H1 (cell line): Measurements from ENCODE around the gene MIPOL1. TPM values are rescaled to one million over a fixed set of nuclear protein-coding genes. Genes with fewer than 3 reads are reported as not detected.
A peak's percentile ranks its signal among the peaks of the same experiment; 100 is the strongest.

ENCODE experiments used
- CTCF ChIA-PET: fragments of 300-600 bp; sonication (Branson Sonifier 250); formaldehyde crosslinking; loops from one replicate; lab custom pipeline; 2021; ENCODE audit not compliant: partially characterized antibody; lab: Charles Lee
- POLR2A ChIA-PET: fragments of 300-600 bp; sonication (Branson Sonifier 250); formaldehyde crosslinking; loops from one replicate; lab custom pipeline; 2021; ENCODE audit warnings: inconsistent platforms; ENCODE audit not compliant: partially characterized antibody; lab: Charles Lee
- DNase-seq, 2 experiments: peaks; one replicate each; pipeline versions ENCODE4 v3.0.0 to v3.0.0-alpha.2; 2010 to 2022; ENCODE audit warnings: low spot score in 2 of 2, low read depth in 1 of 2, mixed read lengths in 1 of 2
- FAIRE-seq: peaks from 2 replicates; lab custom pipeline; 2011; peaks lifted over from hg19 to GRCh38; lab: Jason Lieb, UNC
- H2AFZ ChIP-seq: 2 replicates; pipeline ENCODE4 v1.8.1; 2012; ENCODE audit warnings: low read length, inconsistent platforms
- H2AK5ac ChIP-seq: 2 replicates; pipeline ENCODE4 v1.6.1; 2013; ENCODE audit warnings: low read depth, low read length
- H2BK120ac ChIP-seq: replicated peaks from 2 replicates; pipeline ENCODE3; 2013; ENCODE audit warnings: low read depth, low read length, inconsistent platforms
- H2BK12ac ChIP-seq: 2 replicates; pipeline ENCODE4 v1.6.1; 2013; ENCODE audit warnings: low read depth, low read length
- H2BK15ac ChIP-seq: 2 replicates; pipeline ENCODE4 v1.6.1; 2013; ENCODE audit warnings: low read length
- H2BK20ac ChIP-seq: 2 replicates; pipeline ENCODE4 v1.6.1; 2013; ENCODE audit warnings: low read length
- H2BK5ac ChIP-seq: 2 replicates; pipeline ENCODE4 v1.6.1; 2013; ENCODE audit warnings: low read depth, low read length
- H3K14ac ChIP-seq: 2 replicates; pipeline ENCODE4 v1.6.1; 2013; ENCODE audit warnings: inconsistent platforms; ENCODE audit not compliant: insufficient read length
- H3K18ac ChIP-seq: 2 replicates; pipeline ENCODE4 v1.6.1; 2013; ENCODE audit warnings: low read length; ENCODE audit errors: extremely low read depth
- H3K23ac ChIP-seq: 2 replicates; pipeline ENCODE4 v1.6.1; 2013; ENCODE audit warnings: inconsistent platforms; ENCODE audit not compliant: insufficient read length
- H3K23me2 ChIP-seq: 2 replicates; pipeline ENCODE4 v1.6.1; 2013; ENCODE audit warnings: low read depth, low read length
- H3K27ac ChIP-seq: 2 replicates; pipeline ENCODE4 v1.6.1; 2011; ENCODE audit warnings: low read depth, low read length, inconsistent platforms
- H3K27me3 ChIP-seq, 4 experiments: replicated peaks in 1 of 4; 1 replicate in 1 of 4; 2 replicates in 3 of 4; pipeline versions ENCODE4 v1.6.1 to v1.8.1; 2011 to 2013; ENCODE audit warnings: low read length in 3 of 4, mild to moderate bottlenecking in 3 of 4, inconsistent platforms in 2 of 4, mixed read lengths in 2 of 4, moderate library complexity in 1 of 4; ENCODE audit not compliant: control insufficient read depth in 3 of 4, insufficient read depth in 3 of 4; ENCODE audit errors: extremely low read depth in 1 of 4
- H3K36me3 ChIP-seq, 4 experiments: 2 replicates each; pipeline versions ENCODE4 v1.6.1 to v1.8.1; 2011 to 2013; ENCODE audit warnings: mild to moderate bottlenecking in 4 of 4, low read length in 3 of 4, moderate library complexity in 2 of 4, control low read depth in 1 of 4, inconsistent platforms in 1 of 4; ENCODE audit not compliant: insufficient read depth in 4 of 4, control insufficient read depth in 2 of 4
- H3K4ac ChIP-seq: replicated peaks from 2 replicates; pipeline ENCODE3; 2013; ENCODE audit warnings: low read length, low read depth, mixed read lengths, inconsistent platforms; ENCODE audit not compliant: insufficient read length
- H3K4me1 ChIP-seq, 4 experiments: replicated peaks in 1 of 4; 1 replicate in 1 of 4; 2 replicates in 3 of 4; pipeline versions ENCODE4 v1.6.1 to v1.8.1; 2011 to 2013; ENCODE audit warnings: low read length in 3 of 4, inconsistent platforms in 2 of 4, mixed read lengths in 1 of 4; ENCODE audit not compliant: insufficient read depth in 4 of 4, control insufficient read depth in 3 of 4
- H3K4me2 ChIP-seq, 2 experiments: 2 replicates each; pipeline versions ENCODE4 v1.6.1 to v1.8.1; 2011 to 2013; ENCODE audit warnings: low read depth in 2 of 2, low read length in 2 of 2, control low read depth in 1 of 2, inconsistent platforms in 1 of 2, mild to moderate bottlenecking in 1 of 2; ENCODE audit not compliant: insufficient read depth in 1 of 2
- H3K4me3 ChIP-seq, 4 experiments: fragments of 200-600, 300-600 bp in 1 of 4; sonication (generic), shearing (Covaris generic), sonication (Bioruptor Twin) in 1 of 4; 2 replicates each; pipeline versions ENCODE4 v1.5.1 to v1.8.1; 2011 to 2016; ENCODE audit warnings: low read length in 4 of 4, low read depth in 3 of 4, control low read depth in 2 of 4, inconsistent platforms in 2 of 4, mild to moderate bottlenecking in 2 of 4, mixed read lengths in 1 of 4, moderate library complexity in 1 of 4; ENCODE audit not compliant: insufficient read depth in 2 of 4; ENCODE audit errors: extremely low read depth in 1 of 4
- H3K56ac ChIP-seq: replicated peaks from 2 replicates; pipeline ENCODE3; 2013; ENCODE audit warnings: low read depth, mild to moderate bottlenecking, mixed read lengths, low read length, inconsistent platforms; ENCODE audit not compliant: insufficient read length
- H3K79me1 ChIP-seq: 2 replicates; pipeline ENCODE4 v1.6.1; 2013; ENCODE audit warnings: low read depth, low read length, control low read depth
- H3K79me2 ChIP-seq, 2 experiments: 2 replicates each; pipeline versions ENCODE4 v1.6.1 to v1.8.1; 2012 to 2013; ENCODE audit warnings: low read length in 2 of 2, mild to moderate bottlenecking in 2 of 2, inconsistent platforms in 1 of 2; ENCODE audit not compliant: insufficient read depth in 2 of 2, control insufficient read depth in 1 of 2
- H3K9ac ChIP-seq, 4 experiments: replicated peaks in 1 of 4; 1 replicate in 1 of 4; 2 replicates in 3 of 4; pipeline versions ENCODE4 v1.6.1 to v1.8.1; 2011 to 2013; ENCODE audit warnings: low read depth in 3 of 4, low read length in 3 of 4, control low read depth in 2 of 4, mild to moderate bottlenecking in 2 of 4, moderate library complexity in 2 of 4, inconsistent platforms in 1 of 4; ENCODE audit errors: extremely low read depth in 1 of 4
- H3K9me3 ChIP-seq, 2 experiments: 2 replicates each; pipeline versions ENCODE4 v1.6.1 to v1.8.1; 2012 to 2013; ENCODE audit warnings: mild to moderate bottlenecking in 2 of 2, moderate library complexity in 2 of 2, control low read depth in 1 of 2, inconsistent platforms in 1 of 2, low read depth in 1 of 2, low read length in 1 of 2, mixed read lengths in 1 of 2; ENCODE audit not compliant: insufficient read depth in 2 of 2
- H4K20me1 ChIP-seq, 2 experiments: replicated peaks in 1 of 2; 2 replicates each; pipeline versions ENCODE3 to v1.8.1; 2011 to 2013; ENCODE audit warnings: inconsistent platforms in 2 of 2, low read length in 2 of 2, mild to moderate bottlenecking in 1 of 2; ENCODE audit not compliant: insufficient read depth in 2 of 2, control insufficient read depth in 1 of 2
- H4K5ac ChIP-seq: 2 replicates; pipeline ENCODE4 v1.6.1; 2013; ENCODE audit warnings: low read length, low read depth, mixed read lengths, inconsistent platforms; ENCODE audit not compliant: insufficient read length
- H4K8ac ChIP-seq: 2 replicates; pipeline ENCODE4 v1.8.0; 2013; ENCODE audit warnings: mild to moderate bottlenecking, moderate library complexity, low read length, inconsistent platforms; ENCODE audit not compliant: insufficient read depth; ENCODE audit errors: extremely low read depth
- H4K91ac ChIP-seq: replicated peaks from 2 replicates; pipeline ENCODE3; 2013; ENCODE audit warnings: low read length, mixed read lengths, inconsistent platforms; ENCODE audit not compliant: insufficient read length
- GTF2F1 ChIP-seq: IDR thresholded peaks from 2 replicates; pipeline ENCODE4 v1.6.1; 2012; ENCODE audit warnings: low read depth, low read length, improper control_type of control experiment, borderline replicate concordance
- polyA plus RNA-seq, 7 experiments: library from polyadenylated mRNA; depleted of rRNA in 3 of 7; stranded (reverse) in 5 of 7; unstranded in 2 of 7; fragments of >200 nt in 5 of 7; fragments of 200-250 nt in 2 of 7; gene quantifications; 1 replicate in 5 of 7; 2 replicates in 1 of 7; 4 replicates in 1 of 7; pipeline versions ENCODE4 v1.2.1 to v1.2.3, GENCODE V29; 2011 to 2013; ENCODE audit warnings: missing spikeins in 2 of 7, mixed read lengths in 2 of 7
- total RNA-seq: library from RNA; stranded (reverse); fragmentation: NEBNext Ultra II Directional; extraction: Animal tissue kit (Norgen Biotek cat#: 25700); gene quantifications from 2 replicates; pipeline ENCODE4 v1.2.1, GENCODE V29; 2021

Gene MIPOL1
- total and polyA plus RNA-seq, 2 of the 8 experiments (the other 6 are each of a cell fraction or from before 2014, with no cell fraction given) = 2.8 to 23.9 TPM

GRCh38 chr14:37246427-37246829 lies 48.7 kb downstream of the MIPOL1 start:
- no peaks in the 10 kb centered on the region for H3K9me3 ChIP-seq
- CTCF ChIA-PET = interaction anchor here (0.6 to 3.0 kb wide), 18 partner anchors 9 to 649 kb away, joined by 3 to 14 read pairs (median 4); partner anchors contain the start of genes FOXA1 and TTC6
- peak; percentile 52 for FAIRE-seq
- TF ChIP-seq GTF2F1 = no peak

More at GRCh38 chr14:37246427-37246829, 48.7 kb downstream of the MIPOL1 start:
- Histone ChIP-seq H4K5ac (no peak overlapping the region), H3K14ac (no peak overlapping the region), H2AFZ (no peak overlapping the region), H3K4me3 (no peak overlapping the region), H3K36me3 (0 out of 8 replicates have a peak, but pooled peaks cover 0 to 2% (median 0%) of the 10 kb centered on the region in 4 experiments), H3K4ac (no peak overlapping the region), H4K20me1 (peaks cover 0 to 2% of the 10 kb centered on the region in 2 experiments), H3K23me2 (no peaks in the 10 kb centered on the region), H4K91ac (no peak overlapping the region), H3K79me1 (no peaks in the 10 kb centered on the region), H3K56ac (no peak overlapping the region), H3K27me3 (no peaks in the 10 kb centered on the region), H3K79me2 (no peaks in the 10 kb centered on the region), H3K9ac (no peak overlapping the region), H3K4me1 (no peaks in the 10 kb centered on the region), H2AK5ac (no peak overlapping the region), H2BK20ac (no peak overlapping the region), H2BK15ac (no peak overlapping the region), H3K27ac (no peak overlapping the region), H2BK12ac (no peak overlapping the region), H2BK120ac (no peak overlapping the region), H4K8ac (no peak overlapping the region), H3K23ac (no peak overlapping the region), H3K18ac (no peak overlapping the region), H2BK5ac (no peak overlapping the region), H3K4me2 (no peak overlapping the region)
- DNase-seq = no peak
- POLR2A ChIA-PET = no interaction called here
